Camera-type eye (tissue), 1 donor: ENCODE measurements around the gene CD177. TPM values are rescaled to one million over a fixed set of nuclear protein-coding genes. Genes with fewer than 3 reads are reported as not detected.

Experiments
- total RNA-seq: library from RNA; depleted of rRNA; stranded (reverse); fragments of >200 nt; gene quantifications from one replicate; pipeline ENCODE4 v1.2.3, GENCODE V29; 2014

The CD177 gene
- 4.5 TPM for total RNA-seq

DNA sequence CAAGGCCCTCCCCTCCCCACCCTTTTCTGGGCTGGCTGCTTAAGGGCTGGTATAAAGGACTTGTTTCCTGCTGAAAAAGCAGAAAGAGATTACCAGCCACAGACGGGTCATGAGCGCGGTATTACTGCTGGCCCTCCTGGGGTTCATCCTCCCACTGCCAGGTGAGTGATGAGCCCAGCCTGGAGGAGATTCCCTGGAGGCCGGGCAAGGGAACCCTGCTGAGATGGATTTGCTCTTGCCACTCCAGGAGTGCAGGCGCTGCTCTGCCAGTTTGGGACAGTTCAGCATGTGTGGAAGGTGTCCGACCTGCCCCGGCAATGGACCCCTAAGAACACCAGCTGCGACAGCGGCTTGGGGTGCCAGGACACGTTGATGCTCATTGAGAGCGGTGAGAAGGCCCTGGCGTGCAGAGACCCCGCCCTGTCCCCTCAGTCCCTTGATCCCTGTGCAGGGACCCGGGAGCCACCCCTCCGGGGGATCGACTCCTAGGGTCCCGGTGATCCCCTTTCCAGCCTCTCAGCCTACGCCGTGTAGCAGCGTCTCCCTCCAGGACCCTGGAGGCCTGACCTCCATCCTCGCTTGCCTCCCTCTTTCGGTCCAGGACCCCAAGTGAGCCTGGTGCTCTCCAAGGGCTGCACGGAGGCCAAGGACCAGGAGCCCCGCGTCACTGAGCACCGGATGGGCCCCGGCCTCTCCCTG lies at the start of gene CD177:
CD177 (plus strand) TSS at position 81 of the 699 bp plus-strand sequence; CDS start at position 110, 29 bp downstream.

Other genes with a start within 250 kb of the CD177 start
- not detected for gene PSG5, start 167.2 kb upstream of the CD177 start, total RNA-seq
- gene PSG4, start 148.0 kb upstream of the CD177 start, total RNA-seq, result not detected
- gene PSG9, start 84.2 kb upstream of the CD177 start, total RNA-seq, result not detected
- 0.55 TPM for gene TEX101, start 61.2 kb downstream of the CD177 start, total RNA-seq
- 2.9 TPM for gene LYPD3, start 111.9 kb downstream of the CD177 start, total RNA-seq
- gene PHLDB3, start 151.1 kb downstream of the CD177 start, total RNA-seq, result 16.4 TPM
- 24.4 TPM for gene ETHE1, start 173.5 kb downstream of the CD177 start, total RNA-seq
- 1.0 TPM for gene ZNF575, start 179.5 kb downstream of the CD177 start, total RNA-seq
- 32.4 TPM for gene XRCC1, start 221.8 kb downstream of the CD177 start, total RNA-seq
- gene PINLYP, start 222.1 kb downstream of the CD177 start, total RNA-seq, result 10.1 TPM
- gene IRGQ, start 242.4 kb downstream of the CD177 start, total RNA-seq, result 55.9 TPM
- 16.3 TPM for gene ZNF576, start 242.9 kb downstream of the CD177 start, total RNA-seq